Neural cell (in vitro differentiated cells): ENCODE data around the gene CALY.

ENCODE experiments used
- CTCF ChIP-seq: fragments of 450-650 bp; IDR thresholded peaks from 2 replicates; pipeline ENCODE4 v1.5.1; 2014; ENCODE audit warnings: antibody characterized with exemption, mild to moderate bottlenecking, moderate library complexity; ENCODE audit not compliant: poor library complexity, severe bottlenecking
- MXI1 ChIP-seq: fragments of 450-650 bp; conservative IDR thresholded peaks from 2 replicates; pipeline ENCODE4 v1.6.1; 2014; ENCODE audit warnings: antibody characterized with exemption, mild to moderate bottlenecking; ENCODE audit not compliant: poor library complexity, severe bottlenecking
- POLR2AphosphoS5 ChIP-seq: IDR thresholded peaks from 2 replicates; pipeline ENCODE4 v1.6.1; 2012

GRCh38 chr10:133372507-133372906 lies 35.8 kb upstream of the CALY start:
- TF ChIP-seq POLR2AphosphoS5 (no peak), MXI1 (no peak), CTCF (no peak)
